Measurements from ENCODE around the gene ZFP42.

The ZFP42 gene

GRCh38 chr4:188005561-188005960, 10.0 kb downstream of the ZFP42 start:
- no peak overlapping the region for H3K4me3 Mint-ChIP-seq
- ATAC-seq (ENCODE audit: low read depth) (no peak), DNase-seq (ENCODE audit: low spot score in 2 of 2) (no peak)
- peaks cover 5% of the 10 kb centered on the region for H3K9me3 Mint-ChIP-seq
- no peaks in the 10 kb centered on the region for H3K36me3 Mint-ChIP-seq
- no peaks in the 10 kb centered on the region for H3K27me3 Mint-ChIP-seq
- H3K4me1 Mint-ChIP-seq: no peaks in the 10 kb centered on the region
- no peak overlapping the region for H3K27ac Mint-ChIP-seq

- Mint-ChIP-seq H3K27ac (no peak overlapping the region), H3K9me3 (peaks cover 5% of the 10 kb centered on the region), H3K27me3 (no peaks in the 10 kb centered on the region), H3K4me3 (no peak overlapping the region), H3K36me3 (no peaks in the 10 kb centered on the region), H3K4me1 (no peaks in the 10 kb centered on the region)
- DNase-seq (ENCODE audit: low spot score in 2 of 2) (no peak), ATAC-seq (ENCODE audit: low read depth) (no peak)
These were observed 10.8 kb downstream of the ZFP42 start for GRCh38 chr4:188006285-188006848.

GRCh38 chr4:188008377-188008776, 12.8 kb downstream of the ZFP42 start:
- ATAC-seq (ENCODE audit: low read depth) (no peak), DNase-seq (ENCODE audit: low spot score in 2 of 2) (no peak)
- Mint-ChIP-seq H3K36me3 (no peaks in the 10 kb centered on the region), H3K4me3 (no peak overlapping the region), H3K27me3 (no peaks in the 10 kb centered on the region), H3K4me1 (no peaks in the 10 kb centered on the region), H3K27ac (no peak overlapping the region), H3K9me3 (peaks cover 5% of the 10 kb centered on the region)

GRCh38 chr4:188012426-188012945, 16.9 kb downstream of the ZFP42 start:
- no peaks in the 10 kb centered on the region for H3K27me3 Mint-ChIP-seq
- H3K27ac Mint-ChIP-seq: no peak overlapping the region

GRCh38 chr4:188015025-188015940, 19.7 kb downstream of the ZFP42 start:
- H3K9me3 Mint-ChIP-seq: peaks cover 3% of the 10 kb centered on the region
- DNase-seq (ENCODE audit: low spot score in 2 of 2): no peak
- H3K4me3 Mint-ChIP-seq: no peak overlapping the region
- ATAC-seq (ENCODE audit: low read depth): no peak
- H3K27ac Mint-ChIP-seq: no peak overlapping the region
- H3K4me1 Mint-ChIP-seq: no peaks in the 10 kb centered on the region
- no peaks in the 10 kb centered on the region for H3K36me3 Mint-ChIP-seq
- H3K27me3 Mint-ChIP-seq: no peaks in the 10 kb centered on the region

More at GRCh38 chr4:188012426-188012945, 16.9 kb downstream of the ZFP42 start:
- DNase-seq (ENCODE audit: low spot score in 2 of 2) (no peak), ATAC-seq (ENCODE audit: low read depth) (no peak)
- Mint-ChIP-seq H3K4me1 (no peaks in the 10 kb centered on the region), H3K9me3 (peaks cover 6% of the 10 kb centered on the region), H3K36me3 (no peaks in the 10 kb centered on the region), H3K4me3 (no peak overlapping the region)

- no peaks in the 10 kb centered on the region for H3K4me1 Mint-ChIP-seq
- H3K36me3 Mint-ChIP-seq: no peaks in the 10 kb centered on the region
- ATAC-seq (ENCODE audit: low read depth): no peak
- no peak overlapping the region for H3K4me3 Mint-ChIP-seq
- H3K27me3 Mint-ChIP-seq: no peaks in the 10 kb centered on the region
- H3K27ac Mint-ChIP-seq: no peak overlapping the region
- peaks cover 3% of the 10 kb centered on the region for H3K9me3 Mint-ChIP-seq
- no peak for DNase-seq (ENCODE audit: low spot score in 2 of 2)
These were observed 21.2 kb downstream of the ZFP42 start for GRCh38 chr4:188016754-188017153.

- H3K4me3 Mint-ChIP-seq: no peak overlapping the region
- no peak for DNase-seq (ENCODE audit: low spot score in 2 of 2)
- no peak overlapping the region for H3K27ac Mint-ChIP-seq
- no peaks in the 10 kb centered on the region for H3K36me3 Mint-ChIP-seq
- peaks cover 3% of the 10 kb centered on the region for H3K9me3 Mint-ChIP-seq
- ATAC-seq (ENCODE audit: low read depth): no peak
- H3K27me3 Mint-ChIP-seq: no peaks in the 10 kb centered on the region
- H3K4me1 Mint-ChIP-seq: no peaks in the 10 kb centered on the region
These were observed 22.7 kb downstream of the ZFP42 start for GRCh38 chr4:188018262-188018661.

GRCh38 chr4:188021548-188022249, 26.1 kb downstream of the ZFP42 start:
- DNase-seq (ENCODE audit: low spot score in 2 of 2) (no peak), ATAC-seq (ENCODE audit: low read depth) (no peak)
- Mint-ChIP-seq H3K27ac (no peak overlapping the region), H3K4me1 (no peaks in the 10 kb centered on the region), H3K36me3 (no peaks in the 10 kb centered on the region), H3K27me3 (no peaks in the 10 kb centered on the region), H3K4me3 (no peak overlapping the region), H3K9me3 (peaks cover 1% of the 10 kb centered on the region)

GRCh38 chr4:188023682-188024081, 28.1 kb downstream of the ZFP42 start:
- no peak overlapping the region for H3K4me3 Mint-ChIP-seq

GRCh38 chr4:188025476-188025875, 29.9 kb downstream of the ZFP42 start:
- ATAC-seq (ENCODE audit: low read depth) (no peak), DNase-seq (ENCODE audit: low spot score in 2 of 2) (no peak)
- Mint-ChIP-seq H3K4me3 (no peak overlapping the region), H3K27me3 (no peaks in the 10 kb centered on the region), H3K36me3 (no peaks in the 10 kb centered on the region), H3K27ac (no peak overlapping the region), H3K9me3 (peaks cover 6% of the 10 kb centered on the region), H3K4me1 (no peaks in the 10 kb centered on the region)

More at GRCh38 chr4:188023682-188024081, 28.1 kb downstream of the ZFP42 start:
- no peaks in the 10 kb centered on the region for H3K4me1 Mint-ChIP-seq
- DNase-seq (ENCODE audit: low spot score in 2 of 2) (no peak), ATAC-seq (ENCODE audit: low read depth) (no peak)
- no peak overlapping the region for H3K27ac Mint-ChIP-seq
- no peaks in the 10 kb centered on the region for H3K27me3 Mint-ChIP-seq
- H3K36me3 Mint-ChIP-seq: no peaks in the 10 kb centered on the region
- peaks cover 1% of the 10 kb centered on the region for H3K9me3 Mint-ChIP-seq

GRCh38 chr4:188029114-188029513, 33.5 kb downstream of the ZFP42 start:
- H3K9me3 Mint-ChIP-seq: peaks cover 7% of the 10 kb centered on the region
- no peak for DNase-seq (ENCODE audit: low spot score in 2 of 2)
- no peak for ATAC-seq (ENCODE audit: low read depth)

GRCh38 chr4:188030401-188030800, 34.8 kb downstream of the ZFP42 start:
- Mint-ChIP-seq H3K4me1 (no peaks in the 10 kb centered on the region), H3K27me3 (no peaks in the 10 kb centered on the region), H3K36me3 (no peaks in the 10 kb centered on the region), H3K27ac (no peak overlapping the region), H3K4me3 (no peak overlapping the region), H3K9me3 (peaks cover 7% of the 10 kb centered on the region)
- ATAC-seq (ENCODE audit: low read depth) (no peak), DNase-seq (ENCODE audit: low spot score in 2 of 2) (no peak)

More at GRCh38 chr4:188029114-188029513, 33.5 kb downstream of the ZFP42 start:
- H3K4me1 Mint-ChIP-seq: no peaks in the 10 kb centered on the region
- H3K36me3 Mint-ChIP-seq: no peaks in the 10 kb centered on the region
- H3K4me3 Mint-ChIP-seq: no peak overlapping the region
- H3K27me3 Mint-ChIP-seq: no peaks in the 10 kb centered on the region
- no peak overlapping the region for H3K27ac Mint-ChIP-seq

GRCh38 chr4:188031751-188032150, 36.2 kb downstream of the ZFP42 start:
- Mint-ChIP-seq H3K27me3 (no peaks in the 10 kb centered on the region), H3K9me3 (peaks cover 7% of the 10 kb centered on the region), H3K27ac (no peak overlapping the region), H3K36me3 (no peaks in the 10 kb centered on the region), H3K4me1 (no peaks in the 10 kb centered on the region), H3K4me3 (no peak overlapping the region)
- DNase-seq (ENCODE audit: low spot score in 2 of 2): no peak
- ATAC-seq (ENCODE audit: low read depth): no peak

GRCh38 chr4:188032170-188032569, 36.6 kb downstream of the ZFP42 start:
- no peaks in the 10 kb centered on the region for H3K27me3 Mint-ChIP-seq

More at GRCh38 chr4:188032170-188032569, 36.6 kb downstream of the ZFP42 start:
- H3K9me3 Mint-ChIP-seq: peaks cover 6% of the 10 kb centered on the region
- H3K4me1 Mint-ChIP-seq: no peaks in the 10 kb centered on the region
- H3K4me3 Mint-ChIP-seq: no peak overlapping the region
- no peak overlapping the region for H3K27ac Mint-ChIP-seq
- no peaks in the 10 kb centered on the region for H3K36me3 Mint-ChIP-seq
- ATAC-seq (ENCODE audit: low read depth) (no peak), DNase-seq (ENCODE audit: low spot score in 2 of 2) (no peak)
